HG03575 (cell line): Measurements from ENCODE around the gene FCN2.

Source experiments
- ATAC-seq: cut with Tn5 transposase; IDR thresholded peaks from one replicate; pipeline ENCODE4 v1.9.1; 2021; ENCODE audit not compliant: unreplicated experiment, insufficient number of reproducible peaks, low FRiP score; ENCODE audit errors: extremely low read depth

The FCN2 gene

GRCh38 chr9:134884492-134884891 lies 3.9 kb downstream of the FCN2 start:
- ATAC-seq, result no peak

DNA sequence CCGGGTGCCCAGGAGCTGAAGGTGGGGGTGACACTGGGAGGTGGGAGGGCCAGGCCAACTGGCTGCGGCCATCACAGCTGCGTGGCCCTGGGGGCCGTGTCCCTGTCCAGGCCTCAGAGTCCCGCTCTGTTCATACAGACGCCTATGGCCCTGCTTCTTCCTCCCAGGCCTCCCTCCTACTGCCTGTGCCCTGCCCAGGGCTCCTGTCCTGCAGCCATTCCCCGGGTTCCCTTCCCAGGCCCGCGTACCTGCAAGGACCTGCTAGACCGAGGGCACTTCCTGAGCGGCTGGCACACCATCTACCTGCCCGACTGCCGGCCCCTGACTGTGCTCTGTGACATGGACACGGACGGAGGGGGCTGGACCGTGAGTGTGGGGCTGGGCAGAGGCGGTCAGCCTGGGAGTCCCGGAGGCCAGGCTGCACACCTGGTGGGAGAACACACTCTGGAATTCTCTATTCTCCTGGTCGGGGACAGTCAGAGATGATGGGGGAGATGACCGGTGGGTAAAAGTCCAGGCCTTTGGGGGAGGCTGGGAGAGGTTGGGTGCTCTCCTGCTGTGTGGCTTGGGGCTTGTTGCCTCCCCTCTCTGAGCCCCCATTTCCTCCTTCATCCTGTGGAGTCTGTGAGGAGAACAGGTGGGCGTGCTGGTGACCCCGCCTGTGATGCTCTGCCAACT lies 4.5 kb downstream of the FCN2 start:
- ATAC-seq, result no peak

GRCh38 chr9:134885679-134886412 lies 5.2 kb downstream of the FCN2 start:
- ATAC-seq, result no peak

DNA sequence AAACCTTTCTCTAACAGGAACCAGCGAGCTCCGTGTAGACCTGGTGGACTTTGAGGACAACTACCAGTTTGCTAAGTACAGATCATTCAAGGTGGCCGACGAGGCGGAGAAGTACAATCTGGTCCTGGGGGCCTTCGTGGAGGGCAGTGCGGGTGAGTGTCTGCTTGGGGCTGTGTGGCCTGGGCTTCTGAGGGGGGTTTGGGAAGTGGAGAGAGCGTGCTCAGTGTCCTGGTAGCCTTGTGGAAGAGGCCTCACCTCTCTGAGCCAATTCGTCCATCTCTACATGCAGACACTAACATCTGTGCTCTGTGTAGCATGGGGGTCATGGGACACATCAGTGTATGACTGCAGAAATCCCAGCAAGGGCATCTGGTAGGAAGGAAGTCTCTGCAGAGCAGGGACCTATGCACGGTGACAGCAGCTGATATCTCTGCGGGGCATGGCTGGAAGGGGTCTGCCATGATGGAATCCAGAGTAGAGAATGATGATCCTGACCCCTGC lies 5.9 kb downstream of the FCN2 start:
- ATAC-seq, result no peak

- no peak for ATAC-seq
Measured at GRCh38 chr9:134887219-134887618, 6.6 kb downstream of the FCN2 start.

GRCh38 chr9:134887686-134888602 lies 7.3 kb downstream of the FCN2 start:
- ATAC-seq, result no peak

DNA sequence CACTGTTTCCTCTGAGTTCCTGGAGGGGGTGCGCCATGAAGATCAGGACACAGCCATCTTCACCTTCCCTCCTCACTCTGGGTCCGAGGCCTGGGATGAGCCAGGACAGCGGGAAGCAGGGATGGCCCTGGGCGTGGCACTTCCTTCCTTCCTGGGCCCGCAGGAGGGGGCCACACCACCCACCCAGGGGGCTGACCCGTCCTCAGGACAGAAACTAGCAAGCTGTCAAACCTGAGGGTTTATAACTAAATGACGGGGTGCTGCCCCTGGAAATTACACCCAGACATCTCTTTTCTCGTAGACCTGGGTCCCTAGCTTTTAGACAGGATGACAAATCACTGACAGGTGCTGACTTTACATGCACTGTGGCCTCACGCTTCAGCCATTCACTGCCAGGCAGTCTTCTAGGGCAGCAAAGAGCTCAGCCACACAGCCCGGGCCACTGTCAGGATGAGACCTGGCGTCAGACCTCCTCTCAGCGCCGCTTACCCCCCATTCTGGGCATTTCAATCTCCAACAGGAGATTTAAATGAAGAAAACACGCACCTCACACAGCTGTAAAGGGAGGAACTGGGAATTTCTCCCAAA lies 8.1 kb downstream of the FCN2 start:
- ATAC-seq, result no peak

GRCh38 chr9:134889386-134890154 lies 9.0 kb downstream of the FCN2 start:
- no peak for ATAC-seq

- ATAC-seq, result no peak
Measured at GRCh38 chr9:134890155-134890495, 9.5 kb downstream of the FCN2 start.

DNA sequence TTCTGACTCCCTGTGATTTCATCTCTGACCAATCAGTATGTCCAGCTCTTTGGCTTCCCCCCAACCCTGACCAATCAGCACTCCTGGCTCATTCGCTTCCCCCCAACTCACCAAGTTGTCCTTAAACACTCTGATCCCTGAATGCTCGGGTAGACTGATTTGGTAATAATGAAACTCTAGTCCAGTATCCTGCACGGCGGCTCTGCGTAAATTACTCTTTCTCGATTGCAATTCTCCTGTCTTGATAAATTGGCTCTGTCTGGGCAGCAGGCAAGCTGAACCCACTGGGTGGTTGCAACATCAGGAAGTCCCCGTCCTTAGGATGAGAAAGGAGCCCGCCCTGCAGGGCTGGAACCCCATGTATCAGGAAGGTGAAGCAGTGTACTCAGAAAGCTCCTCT lies 10.4 kb downstream of the FCN2 start:
- no peak for ATAC-seq

DNA sequence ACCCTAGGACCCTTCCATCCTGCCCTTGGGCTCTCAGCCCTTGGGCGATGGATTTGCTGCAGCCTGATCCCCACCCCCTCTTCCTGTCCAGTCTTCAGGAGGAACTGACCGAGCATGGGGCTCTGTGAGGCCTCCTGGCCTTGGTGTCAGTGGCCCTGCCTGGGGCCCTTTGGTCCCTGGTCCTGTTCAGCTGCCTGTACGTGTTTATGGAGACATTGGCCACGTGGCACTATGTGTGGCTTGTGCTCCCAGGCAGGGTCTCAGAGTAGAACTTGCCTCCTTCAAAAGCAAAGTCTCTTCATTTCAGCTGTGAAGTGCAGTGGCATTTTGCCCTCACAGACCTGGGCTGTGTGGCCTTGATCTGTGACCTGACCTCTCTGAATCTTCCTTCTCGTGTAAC lies 11.1 kb downstream of the FCN2 start:
- ATAC-seq, result no peak

DNA sequence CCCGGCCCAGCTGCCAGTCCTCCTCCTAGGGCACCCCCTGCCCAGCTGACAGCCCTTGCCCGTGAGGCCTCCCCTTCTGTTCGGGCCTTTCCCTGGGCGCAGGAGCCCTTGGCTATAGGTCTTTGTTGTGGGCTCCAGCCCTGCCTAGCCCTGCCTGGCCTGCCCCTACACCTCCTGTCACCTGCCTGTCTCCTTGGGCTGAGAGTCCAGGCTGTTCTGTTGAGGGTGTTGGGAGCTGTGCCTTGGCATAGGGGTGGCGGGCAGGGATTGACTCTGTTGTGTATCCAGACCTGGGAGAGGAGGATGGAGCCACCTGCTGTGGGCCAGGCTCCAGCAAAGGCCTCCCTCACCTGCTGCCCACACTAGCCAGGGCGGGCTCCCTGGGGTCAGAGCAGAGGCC lies 11.6 kb downstream of the FCN2 start:
- ATAC-seq, result no peak

- no peak for ATAC-seq
Measured at GRCh38 chr9:134892820-134893420, 12.3 kb downstream of the FCN2 start.

DNA sequence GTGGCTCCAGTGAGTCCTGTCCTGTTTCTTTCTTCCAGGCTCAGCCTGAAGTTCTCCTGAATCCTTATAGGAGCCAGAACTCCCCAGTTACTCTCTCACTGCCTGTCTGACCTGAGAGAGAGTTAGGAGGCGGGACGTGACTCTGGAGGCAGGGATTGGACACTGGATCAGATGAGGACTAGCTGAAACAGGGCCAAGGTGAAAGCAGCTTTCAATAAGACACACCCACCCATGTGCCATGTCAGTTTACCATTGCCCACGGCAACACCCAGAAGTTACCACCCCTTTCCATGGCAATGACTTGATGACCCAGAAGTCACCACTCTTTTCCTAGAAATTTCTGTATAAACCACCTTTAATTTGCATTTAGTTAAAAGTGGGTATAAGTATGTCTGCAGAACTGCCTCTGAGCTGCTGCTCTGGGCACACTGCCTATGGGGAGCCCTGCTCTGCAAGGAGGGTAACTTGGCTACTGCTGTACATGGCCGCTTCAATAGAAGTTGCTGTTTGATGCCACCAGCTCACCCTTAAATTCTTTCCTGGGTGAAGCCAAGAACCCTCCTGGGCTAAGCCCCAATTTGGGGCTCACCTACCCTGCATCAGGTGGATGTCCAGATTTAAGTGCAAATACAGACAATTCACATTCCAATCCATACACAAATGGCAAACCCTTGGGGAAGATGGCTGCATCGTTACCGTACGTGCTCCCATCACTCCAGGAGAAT lies 13.7 kb downstream of the FCN2 start:
- no peak for ATAC-seq

GRCh38 chr9:134895097-134895496 lies 14.5 kb downstream of the FCN2 start:
- no peak for ATAC-seq

GRCh38 chr9:134895567-134895907 lies 14.9 kb downstream of the FCN2 start:
- ATAC-seq, result no peak

- no peak for ATAC-seq
Measured at GRCh38 chr9:134895908-134896833, 15.6 kb downstream of the FCN2 start.
